Suprapubic skin (tissue), 4 donors: Measurements from ENCODE around the gene ZNF439.

Source experiments
- POLR2A ChIP-seq, 2 donors: fragments of 450-650 bp; IDR thresholded peaks; one replicate each; pipeline ENCODE4 v1.6.1; 2017; ENCODE audit warnings: antibody characterized with exemption in 2 of 2, mild to moderate bottlenecking in 2 of 2, moderate library complexity in 2 of 2
- POLR2AphosphoS5 ChIP-seq, 3 donors: sonication (generic); formaldehyde crosslinking; IDR thresholded peaks; one replicate each; pipeline ENCODE4 v1.6.1; 2017; ENCODE audit warnings: antibody characterized with exemption in 3 of 3
- TF ChIP-seq, protein P1 (sequence below), 2 donors: fragments of 200-600 bp in 1 of 2; fragments of 450-650 bp in 1 of 2; sonication (generic) in 1 of 2; IDR thresholded peaks; one replicate each; pipeline ENCODE4 v1.5.1; 2016 to 2019; ENCODE audit warnings: antibody characterized with exemption in 2 of 2, mild to moderate bottlenecking in 1 of 2, moderate library complexity in 1 of 2

GRCh38 chr19:11873762-11874161, 25.2 kb downstream of the ZNF439 start:
- TF ChIP-seq, protein P1, sequence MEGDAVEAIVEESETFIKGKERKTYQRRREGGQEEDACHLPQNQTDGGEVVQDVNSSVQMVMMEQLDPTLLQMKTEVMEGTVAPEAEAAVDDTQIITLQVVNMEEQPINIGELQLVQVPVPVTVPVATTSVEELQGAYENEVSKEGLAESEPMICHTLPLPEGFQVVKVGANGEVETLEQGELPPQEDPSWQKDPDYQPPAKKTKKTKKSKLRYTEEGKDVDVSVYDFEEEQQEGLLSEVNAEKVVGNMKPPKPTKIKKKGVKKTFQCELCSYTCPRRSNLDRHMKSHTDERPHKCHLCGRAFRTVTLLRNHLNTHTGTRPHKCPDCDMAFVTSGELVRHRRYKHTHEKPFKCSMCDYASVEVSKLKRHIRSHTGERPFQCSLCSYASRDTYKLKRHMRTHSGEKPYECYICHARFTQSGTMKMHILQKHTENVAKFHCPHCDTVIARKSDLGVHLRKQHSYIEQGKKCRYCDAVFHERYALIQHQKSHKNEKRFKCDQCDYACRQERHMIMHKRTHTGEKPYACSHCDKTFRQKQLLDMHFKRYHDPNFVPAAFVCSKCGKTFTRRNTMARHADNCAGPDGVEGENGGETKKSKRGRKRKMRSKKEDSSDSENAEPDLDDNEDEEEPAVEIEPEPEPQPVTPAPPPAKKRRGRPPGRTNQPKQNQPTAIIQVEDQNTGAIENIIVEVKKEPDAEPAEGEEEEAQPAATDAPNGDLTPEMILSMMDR (IDR thresholded peaks at IDR 0.05): no peak
- TF ChIP-seq POLR2A (IDR thresholded peaks at IDR 0.05): no peak
- no peak for TF ChIP-seq POLR2AphosphoS5 (IDR thresholded peaks at IDR 0.05)
